GM18873 (cell line): ENCODE results near the gene ZNF775.

ENCODE experiments used
- ATAC-seq: cut with Tn5 transposase; IDR thresholded peaks from one replicate; pipeline ENCODE4 v1.9.1; 2021; ENCODE audit warnings: mild to moderate bottlenecking, moderate library complexity, moderate number of reproducible peaks; ENCODE audit not compliant: unreplicated experiment, low FRiP score

ZNF775 gene

DNA sequence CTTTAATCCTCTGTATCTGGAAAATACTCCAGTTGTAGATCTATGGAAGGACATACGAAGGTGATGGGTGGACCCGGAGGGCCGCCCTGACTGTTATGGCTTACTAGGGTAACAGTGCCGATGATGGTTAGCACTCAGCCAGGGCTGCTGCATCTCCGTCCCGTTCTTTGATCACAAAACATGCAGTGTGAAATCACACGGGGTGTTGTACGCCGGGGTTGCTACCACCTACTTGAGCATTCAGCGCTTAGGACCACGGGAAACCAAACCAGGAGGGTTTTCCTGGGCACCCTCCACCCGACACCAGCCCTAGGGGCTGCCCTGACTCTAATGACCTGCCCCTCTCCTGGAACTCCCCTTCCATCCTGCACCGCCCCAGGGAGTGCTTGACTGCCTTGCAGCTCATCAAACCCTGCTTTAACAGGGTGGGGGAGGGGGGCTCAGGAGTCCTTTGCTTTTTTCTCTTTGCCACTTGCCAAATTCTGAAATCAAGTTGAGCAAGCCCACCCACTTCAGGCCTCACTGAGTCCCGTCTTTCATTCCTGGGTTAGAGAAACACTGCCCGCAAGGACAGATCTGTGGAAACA lies 20.4 kb downstream of the ZNF775 start:
- ATAC-seq = no peak

DNA sequence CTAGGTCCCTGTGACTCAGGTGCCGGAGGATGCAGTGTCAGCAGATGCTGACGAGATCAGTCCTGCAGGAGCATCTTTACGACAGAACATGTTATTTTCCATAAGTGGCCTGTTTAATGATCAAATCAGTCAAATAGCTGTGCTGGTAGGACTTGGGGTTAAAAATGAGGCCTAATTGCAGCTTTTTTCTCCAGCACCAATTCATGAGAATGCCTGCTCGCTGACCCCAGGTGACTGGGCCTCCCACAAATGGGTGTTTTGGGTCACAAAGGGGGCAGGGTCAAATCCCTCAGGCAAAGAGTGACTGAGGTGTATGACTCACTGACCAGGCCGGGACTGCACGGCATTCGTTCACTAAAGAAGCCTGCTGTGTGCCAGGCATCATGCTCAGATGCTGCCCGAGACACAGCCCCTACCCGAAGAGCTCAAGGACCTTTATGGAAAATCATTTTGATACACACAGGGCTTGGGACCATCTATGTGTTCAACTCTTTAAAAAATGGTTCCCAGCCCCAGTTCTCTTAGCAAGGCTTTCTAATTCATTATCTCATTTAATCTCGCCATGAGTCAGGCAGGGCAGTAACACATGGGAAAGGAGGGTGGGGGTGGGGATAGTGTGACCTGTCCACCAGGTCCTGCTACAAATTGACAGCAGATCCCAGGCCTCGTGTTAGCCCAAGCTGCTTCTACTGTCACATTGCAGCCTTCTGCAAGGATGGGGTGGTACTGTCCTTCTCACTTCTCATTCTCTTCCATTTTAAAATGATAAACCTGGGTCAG lies 21.1 kb downstream of the ZNF775 start:
- no peak for ATAC-seq

DNA sequence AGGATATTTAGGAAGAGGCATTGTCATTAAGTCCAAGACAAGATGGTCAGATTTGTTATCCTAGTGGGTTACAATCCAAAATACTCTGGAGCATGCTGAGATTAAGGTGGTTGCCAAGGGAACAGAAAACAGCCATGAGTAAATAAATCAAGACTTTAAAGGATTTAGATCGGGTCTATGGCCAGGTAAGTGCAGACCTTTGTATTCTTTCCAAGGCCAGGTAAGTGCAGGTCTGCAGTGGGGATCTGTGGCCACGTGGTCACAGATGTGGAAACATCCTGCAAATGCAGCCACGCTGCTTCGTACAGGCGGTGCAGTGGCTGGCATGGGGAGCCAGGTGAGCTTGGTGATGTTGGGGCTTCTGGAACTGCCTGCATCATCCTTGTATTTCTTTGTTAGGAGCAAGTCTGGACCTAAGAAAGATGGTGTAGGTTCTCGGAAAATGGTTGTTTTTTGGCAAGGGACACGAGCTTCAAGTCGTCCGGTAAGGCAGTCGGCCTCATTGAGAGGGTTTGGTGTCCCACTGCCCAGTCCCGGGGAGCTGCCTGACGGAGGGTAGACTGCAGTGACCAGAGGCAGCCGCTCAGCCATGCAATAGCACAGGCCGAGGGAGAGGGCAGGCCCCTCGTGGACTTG lies 21.8 kb downstream of the ZNF775 start:
- ATAC-seq = no peak

DNA sequence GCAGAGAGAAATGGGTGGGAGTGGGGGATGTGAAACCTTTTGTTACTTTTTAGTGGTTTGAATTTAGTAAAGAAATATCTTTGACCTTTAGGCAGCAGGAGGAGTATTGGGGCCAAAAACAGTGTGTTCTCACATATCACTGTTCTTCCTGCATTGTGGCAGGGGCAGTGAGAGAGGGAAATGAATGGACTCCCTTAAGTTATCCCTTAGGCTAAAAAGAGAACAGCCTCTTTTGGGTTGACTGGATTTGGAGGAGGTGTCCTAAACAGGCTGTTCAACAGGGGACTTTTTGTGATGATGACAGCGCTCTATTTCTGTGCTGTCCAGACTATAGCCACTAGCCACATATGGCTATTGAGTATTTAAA lies 22.3 kb downstream of the ZNF775 start:
- ATAC-seq = no peak

DNA sequence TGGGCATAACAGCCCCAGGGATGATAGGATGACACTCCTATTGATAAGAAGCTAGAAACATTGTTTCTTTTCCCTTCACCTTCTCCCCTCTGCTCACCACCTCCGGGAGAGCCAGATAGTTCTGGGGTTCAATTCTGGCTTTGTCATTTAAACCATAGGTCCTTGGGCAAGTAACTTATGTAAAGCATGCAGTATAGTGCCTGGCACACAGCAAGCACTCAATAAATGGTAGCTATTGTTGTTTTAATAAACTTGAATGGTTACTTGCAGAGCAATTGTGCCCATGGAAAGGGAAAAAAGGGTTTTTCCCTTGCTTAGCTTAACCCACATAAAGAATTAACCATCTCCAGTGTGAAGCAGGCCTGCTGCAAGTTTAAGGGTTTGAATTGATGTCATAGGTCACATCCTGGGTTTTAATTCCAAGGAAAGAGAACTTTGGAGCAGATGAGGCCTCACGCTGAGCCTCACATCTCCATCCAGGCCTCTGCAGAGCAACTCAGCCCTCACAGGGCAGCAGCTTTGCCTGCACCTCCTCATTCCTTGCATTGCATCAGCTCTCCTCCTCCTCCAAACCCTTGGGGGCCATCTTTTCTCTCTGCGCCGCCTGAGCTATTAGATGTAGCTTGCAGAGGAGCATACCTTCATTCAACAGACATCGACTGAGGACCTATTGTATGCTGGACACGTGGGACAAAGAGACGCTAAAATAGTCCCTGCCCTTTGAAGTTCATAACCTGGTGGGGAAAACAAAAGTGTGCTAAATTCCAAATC lies 22.9 kb downstream of the ZNF775 start:
- no peak for ATAC-seq

DNA sequence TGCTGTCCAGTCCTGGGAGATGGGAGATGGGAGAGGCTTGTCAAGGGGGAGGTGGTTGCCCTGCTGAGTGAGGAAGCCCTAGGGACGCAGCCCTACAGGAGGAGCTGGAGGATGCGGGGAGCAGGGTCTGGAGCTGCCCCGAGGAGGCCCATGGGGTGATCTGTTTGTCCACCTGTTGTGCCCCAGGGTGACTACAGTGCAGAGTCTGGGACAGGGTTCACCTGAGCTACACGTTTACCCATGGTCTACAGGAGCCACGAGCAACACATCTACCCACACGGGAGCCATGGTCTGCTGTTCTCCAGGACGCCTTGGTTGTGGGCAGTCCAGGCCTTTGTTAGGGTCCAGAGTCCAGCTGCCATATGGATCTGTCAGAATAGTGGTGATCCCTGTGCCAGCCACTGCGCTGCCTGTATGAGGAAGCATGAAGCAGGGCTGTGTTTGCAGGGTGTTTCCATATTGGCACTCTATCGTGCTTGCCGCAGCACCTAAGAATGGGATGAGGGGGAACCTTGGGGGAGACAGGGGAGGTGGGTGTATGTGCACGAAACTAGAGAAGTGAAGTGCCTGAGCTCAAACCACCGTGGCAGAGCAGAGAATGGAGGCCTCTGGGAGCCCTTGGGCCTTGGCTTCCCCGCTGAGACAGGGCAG lies 23.7 kb downstream of the ZNF775 start:
- no peak for ATAC-seq

DNA sequence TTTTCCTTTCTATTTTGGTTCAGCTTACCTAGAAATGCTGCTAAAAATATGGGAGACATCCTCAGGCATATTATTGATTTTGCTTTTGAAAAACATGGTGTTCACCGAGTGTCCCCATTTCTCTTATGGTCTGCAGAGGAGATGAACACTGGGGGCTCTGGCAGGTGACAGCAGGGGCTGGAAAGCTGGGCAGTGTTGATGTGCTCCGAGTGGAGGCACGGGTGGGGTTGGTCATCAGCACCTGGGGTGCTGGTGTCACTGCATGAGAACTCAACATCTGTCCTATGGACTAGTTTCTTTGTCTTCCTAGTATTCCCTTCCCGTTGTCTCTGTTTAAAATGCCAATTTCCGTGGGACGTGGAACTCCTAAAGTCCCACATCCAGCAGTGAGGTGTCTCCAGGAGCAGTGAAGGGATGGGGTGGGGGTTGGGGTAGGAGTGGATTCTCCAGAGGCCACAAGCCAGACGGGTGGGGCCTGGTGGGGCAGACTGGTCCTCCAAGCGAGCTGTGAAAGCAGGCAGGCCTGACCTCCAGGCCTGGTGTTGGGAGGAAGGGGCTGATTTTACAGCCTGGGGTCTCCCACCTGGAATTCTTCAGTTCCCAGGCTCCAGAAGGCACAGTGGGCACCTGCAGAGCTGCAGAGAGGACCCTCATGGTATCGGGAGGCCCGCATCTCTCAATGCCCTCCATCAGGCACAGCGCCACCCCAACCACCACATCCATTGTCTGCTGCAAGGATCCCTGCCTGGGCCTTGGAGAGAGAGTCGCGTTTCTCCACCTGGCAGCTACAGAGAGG lies 24.4 kb downstream of the ZNF775 start:
- ATAC-seq = no peak

DNA sequence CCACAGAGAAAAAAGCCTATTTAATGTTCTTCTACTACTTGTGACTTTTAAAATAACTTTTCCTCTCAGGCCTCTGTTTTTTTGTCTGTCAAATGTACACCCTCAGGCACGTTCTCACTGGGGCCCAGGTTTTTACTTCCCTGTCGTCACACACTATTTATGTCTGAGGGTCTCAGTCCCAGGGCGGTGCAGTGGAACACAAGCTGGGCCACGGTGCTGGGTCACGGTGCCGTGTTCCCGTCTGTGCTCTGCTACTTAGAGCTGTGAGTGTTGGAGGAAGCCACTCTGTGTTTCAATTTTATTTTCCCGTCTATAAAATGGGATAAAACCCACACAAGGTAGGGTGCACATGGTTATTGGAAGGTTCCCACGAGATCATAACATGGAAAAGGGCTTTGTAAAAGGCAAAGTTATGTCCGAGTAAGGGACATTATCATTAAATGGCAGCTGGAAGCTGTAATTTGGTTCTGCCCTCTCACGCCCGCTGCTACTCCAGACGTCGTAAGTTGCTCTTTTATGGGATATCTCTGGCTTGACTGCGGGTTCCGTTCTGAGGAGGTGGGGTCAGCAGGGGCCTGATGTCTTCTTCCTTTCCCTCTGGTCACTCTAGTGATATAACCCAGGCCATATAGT lies 25.2 kb downstream of the ZNF775 start:
- ATAC-seq = no peak

DNA sequence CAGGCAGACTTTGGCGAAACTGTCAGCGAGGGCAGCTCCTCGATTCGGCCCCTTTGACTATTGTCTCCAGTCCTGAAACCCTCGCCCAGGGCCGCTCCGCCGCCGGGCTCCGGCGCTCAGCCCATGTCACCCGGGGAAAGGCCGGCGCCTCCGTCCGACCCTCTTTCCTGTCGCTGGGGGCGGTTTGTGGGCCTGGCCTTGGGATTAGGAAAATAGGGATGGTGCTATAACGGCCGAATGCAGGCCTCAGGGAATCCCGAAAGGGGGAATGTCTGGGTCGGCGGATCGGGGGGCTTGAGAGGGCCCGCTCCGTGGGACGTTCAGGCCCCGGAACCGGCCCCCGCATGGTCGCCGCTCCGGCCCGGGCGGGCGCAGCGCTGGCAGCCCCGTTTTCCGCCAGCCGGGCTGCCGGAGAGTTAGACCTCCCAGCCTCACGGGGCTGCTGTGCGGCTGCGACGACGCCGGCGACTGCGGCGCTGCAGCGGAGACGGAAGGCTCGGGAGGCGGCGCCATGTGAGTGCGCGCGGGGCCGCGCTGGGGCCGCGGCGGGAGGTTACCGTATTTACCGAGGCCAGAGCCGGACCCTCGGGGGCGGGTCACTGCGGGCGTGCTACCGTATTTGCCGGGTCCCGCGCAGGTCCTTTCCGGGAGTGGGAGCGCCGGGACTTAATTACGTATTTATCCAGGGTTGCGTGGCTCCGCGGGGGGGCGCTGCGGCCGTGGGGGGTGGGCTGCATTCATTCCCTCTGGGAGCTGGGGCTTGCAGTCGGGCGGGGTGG lies 25.9 kb downstream of the ZNF775 start:
- no peak for ATAC-seq

DNA sequence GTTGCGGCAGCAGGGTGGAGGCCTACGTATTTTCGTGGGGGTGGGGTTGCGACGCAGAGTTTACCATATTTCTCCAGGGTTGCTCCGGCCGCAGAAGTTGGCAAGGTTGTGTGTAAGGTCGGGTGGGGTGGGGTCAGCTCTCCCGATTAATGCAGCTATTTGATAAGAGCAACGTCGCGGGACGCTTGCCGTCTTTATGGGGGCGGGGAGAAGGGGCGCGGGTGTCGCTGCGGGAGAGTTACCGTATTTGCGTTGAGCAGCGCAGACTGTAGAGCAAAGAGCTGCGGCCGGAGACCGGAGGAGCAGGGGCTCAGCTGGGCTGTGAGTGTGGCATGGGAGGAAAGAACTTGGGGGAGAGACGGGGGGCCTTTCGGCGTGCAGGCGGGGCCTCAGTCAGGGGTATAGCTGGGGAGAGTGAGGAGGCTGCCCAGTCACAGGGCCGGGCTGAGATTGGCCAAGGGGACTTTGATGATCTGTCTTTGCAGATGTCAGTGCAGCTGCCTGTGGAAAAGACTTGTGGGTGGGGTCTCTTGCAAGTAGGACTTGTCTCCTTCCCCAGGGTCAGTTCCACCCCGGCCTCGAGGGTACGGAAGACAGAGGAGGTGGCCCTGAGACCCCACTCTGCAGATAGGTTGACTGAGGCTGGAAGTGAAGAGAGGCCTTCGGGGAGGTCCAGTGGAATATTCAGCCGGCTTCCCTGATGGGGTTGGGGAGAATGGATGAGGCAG lies 26.6 kb downstream of the ZNF775 start:
- ATAC-seq = no peak

DNA sequence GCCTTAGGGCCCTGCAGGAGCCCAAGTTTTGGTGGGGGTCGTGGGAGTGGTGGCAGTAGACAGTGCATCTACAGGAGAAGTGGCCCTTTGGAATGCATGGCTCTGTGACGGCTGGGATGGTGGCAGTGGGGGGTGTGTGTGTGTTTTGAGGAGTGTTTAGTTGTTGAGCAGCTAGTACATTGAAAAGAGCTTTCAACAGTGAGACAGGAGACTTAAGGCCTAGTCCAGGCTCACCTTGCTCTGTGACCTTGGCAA lies 27.1 kb downstream of the ZNF775 start:
- ATAC-seq = no peak

DNA sequence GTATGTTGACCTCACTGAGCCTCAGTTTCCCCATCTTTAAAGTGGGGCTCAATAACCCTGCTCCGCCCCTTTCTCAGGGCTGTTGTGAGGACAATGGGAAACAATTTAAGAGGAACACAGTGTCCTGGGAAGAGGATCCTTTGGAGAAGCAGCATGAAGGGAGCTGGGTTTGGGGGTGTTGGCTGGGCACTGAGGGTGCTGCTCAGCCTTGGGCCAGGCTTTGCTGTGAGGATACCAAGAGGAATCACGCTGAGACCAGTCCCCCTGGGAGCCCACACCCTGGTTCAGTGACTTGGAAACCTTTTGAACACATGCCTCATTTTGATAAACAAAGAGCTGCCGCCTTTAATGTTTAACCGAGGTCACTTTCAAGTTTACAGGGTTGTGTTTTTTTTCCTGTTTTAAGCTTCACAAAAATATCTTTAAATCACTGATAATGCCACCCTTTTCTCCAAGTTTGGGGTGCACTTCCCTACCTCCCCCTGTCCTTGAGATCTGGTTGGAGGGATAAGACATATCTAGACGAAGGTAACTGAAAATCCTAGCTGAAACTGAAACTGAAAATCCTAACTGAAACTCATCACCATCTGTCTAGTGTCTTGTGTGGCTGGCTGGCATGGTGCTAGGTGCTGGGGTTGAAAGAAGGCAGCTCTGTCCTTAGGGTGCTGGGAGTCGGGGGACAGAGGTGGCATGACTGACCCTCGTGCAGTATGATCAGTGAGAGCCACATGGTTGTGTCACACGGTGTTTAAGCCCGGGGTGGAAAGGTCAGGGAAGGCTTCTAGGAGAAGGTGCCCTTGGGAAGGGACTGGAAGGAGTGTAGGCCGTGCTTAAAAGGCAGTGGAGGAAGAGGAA lies 27.7 kb downstream of the ZNF775 start:
- ATAC-seq = peak; percentile 67

DNA sequence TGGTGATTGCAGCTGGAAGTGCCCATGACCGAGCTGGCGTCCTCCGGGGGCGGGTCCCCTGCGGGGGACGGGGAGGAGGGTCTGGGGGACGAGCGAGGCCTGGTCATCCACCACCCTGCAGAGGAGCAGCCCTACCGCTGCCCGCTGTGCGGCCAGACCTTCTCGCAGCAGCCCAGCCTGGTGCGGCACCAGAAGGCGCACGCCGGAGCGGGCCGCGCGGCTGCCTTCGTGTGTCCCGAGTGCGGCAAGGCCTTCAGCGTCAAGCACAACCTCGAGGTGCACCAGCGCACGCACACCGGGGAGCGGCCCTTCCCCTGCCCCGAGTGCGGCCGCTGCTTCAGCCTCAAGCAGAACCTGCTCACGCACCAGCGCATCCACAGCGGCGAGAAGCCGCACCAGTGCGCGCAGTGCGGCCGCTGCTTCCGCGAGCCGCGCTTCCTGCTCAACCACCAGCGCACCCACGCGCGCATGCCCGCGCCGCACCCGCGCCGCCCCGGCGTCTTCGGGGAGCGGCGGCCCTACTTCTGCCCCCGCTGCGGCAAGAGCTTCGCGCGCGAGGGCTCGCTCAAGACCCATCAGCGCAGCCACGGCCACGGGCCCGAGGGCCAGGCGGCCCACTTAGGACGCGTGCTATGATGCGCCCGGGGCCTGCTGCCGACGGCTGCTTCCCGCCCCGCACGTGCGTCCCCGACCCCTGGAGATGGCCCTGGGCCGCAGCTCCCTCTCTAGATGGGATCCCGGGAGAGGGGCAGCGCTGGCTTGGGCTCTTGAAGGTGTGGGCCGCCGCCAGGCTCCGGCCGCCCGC lies 28.7 kb downstream of the ZNF775 start:
- no peak for ATAC-seq

DNA sequence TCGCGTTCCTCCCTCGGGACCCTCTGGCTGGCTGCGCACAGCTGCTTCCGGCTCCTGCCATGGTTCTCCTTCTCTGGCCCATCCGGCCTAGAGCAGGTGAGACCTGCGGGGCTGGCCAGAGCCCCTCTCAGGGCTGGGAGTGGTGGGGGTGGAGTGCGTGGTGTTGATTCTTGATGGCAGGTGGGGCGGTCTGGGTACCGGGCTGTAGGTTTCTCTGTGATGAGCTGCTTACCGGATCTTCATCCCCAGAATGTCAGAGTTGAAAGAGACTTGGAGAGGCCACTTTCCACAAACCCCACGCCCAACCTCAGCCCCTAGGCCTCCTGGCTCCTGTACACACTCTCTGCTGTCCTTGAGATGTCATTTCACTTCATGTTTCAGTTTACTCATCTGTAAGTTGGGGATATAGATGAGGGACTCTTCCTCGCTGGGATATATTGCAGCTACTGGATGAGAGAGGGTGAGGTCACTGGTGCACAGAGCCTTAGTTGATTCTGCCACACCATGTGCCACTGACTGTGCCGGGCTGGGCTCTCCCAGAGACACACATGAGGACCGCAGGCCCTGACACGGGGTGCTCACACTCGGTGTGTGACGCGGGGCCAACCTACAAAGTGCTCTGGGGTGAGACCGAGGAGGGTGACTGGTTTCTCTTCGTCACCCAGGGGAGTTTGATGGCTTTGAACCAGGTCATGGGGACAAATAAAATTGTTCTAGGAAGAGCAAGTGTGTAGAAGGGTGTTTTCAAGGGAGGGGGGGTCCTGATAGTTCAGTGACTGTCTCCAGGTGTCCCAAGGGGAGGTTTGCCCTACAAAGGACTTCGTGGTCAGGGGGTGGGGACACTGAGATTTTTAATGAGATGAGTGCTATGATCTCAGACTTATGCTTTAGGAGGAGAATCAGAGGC lies 29.5 kb downstream of the ZNF775 start:
- no peak for ATAC-seq

DNA sequence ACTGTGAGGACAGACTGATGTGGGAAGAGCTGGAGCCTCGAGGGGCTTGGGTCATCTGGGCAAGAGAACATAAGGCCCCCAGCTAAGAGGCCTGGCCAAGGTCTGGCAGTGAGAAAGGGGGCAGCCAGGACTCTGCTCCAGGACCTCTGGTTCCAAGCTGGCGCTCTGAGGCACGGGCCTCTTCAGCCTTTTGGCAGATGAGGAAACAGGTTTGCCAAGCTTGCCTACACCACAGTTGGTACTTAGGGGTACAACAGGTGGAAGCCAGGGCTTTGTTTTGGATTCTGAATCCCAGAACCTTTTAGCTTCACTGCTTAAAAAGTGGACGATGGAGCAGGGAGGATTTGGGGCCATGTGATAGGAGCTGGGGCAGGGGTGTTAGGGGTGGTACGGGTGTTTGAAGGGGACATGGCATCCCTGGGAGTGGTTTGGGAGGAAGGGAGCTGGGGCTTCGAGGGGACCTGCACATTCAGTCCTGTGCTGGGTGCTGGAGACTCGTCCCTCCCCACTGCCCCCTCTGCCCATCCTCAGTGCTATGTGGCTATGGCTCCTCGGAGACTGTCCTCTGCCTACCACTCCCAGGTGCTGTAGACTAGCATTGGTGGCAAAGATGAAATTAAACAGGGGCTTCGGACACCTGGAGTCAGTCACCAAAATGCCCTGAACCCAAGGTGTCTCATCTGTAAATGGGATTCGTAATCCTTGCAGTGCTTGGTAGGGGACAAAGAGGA lies 30.3 kb downstream of the ZNF775 start:
- ATAC-seq = no peak
